HG02943 (cell line): ENCODE measurements around the gene SNX17.
"Not testable (repeated sequence)": the region's sequence is repeated elsewhere in the genome, so short reads cannot be mapped to it uniquely, and the experiment has no call there.

Experiments used
- ATAC-seq: cut with Tn5 transposase; IDR thresholded peaks from one replicate; pipeline ENCODE4 v1.9.1; 2021; ENCODE audit warnings: mild to moderate bottlenecking, low read depth, moderate library complexity; ENCODE audit not compliant: unreplicated experiment

The SNX17 gene, protein sequence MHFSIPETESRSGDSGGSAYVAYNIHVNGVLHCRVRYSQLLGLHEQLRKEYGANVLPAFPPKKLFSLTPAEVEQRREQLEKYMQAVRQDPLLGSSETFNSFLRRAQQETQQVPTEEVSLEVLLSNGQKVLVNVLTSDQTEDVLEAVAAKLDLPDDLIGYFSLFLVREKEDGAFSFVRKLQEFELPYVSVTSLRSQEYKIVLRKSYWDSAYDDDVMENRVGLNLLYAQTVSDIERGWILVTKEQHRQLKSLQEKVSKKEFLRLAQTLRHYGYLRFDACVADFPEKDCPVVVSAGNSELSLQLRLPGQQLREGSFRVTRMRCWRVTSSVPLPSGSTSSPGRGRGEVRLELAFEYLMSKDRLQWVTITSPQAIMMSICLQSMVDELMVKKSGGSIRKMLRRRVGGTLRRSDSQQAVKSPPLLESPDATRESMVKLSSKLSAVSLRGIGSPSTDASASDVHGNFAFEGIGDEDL

DNA sequence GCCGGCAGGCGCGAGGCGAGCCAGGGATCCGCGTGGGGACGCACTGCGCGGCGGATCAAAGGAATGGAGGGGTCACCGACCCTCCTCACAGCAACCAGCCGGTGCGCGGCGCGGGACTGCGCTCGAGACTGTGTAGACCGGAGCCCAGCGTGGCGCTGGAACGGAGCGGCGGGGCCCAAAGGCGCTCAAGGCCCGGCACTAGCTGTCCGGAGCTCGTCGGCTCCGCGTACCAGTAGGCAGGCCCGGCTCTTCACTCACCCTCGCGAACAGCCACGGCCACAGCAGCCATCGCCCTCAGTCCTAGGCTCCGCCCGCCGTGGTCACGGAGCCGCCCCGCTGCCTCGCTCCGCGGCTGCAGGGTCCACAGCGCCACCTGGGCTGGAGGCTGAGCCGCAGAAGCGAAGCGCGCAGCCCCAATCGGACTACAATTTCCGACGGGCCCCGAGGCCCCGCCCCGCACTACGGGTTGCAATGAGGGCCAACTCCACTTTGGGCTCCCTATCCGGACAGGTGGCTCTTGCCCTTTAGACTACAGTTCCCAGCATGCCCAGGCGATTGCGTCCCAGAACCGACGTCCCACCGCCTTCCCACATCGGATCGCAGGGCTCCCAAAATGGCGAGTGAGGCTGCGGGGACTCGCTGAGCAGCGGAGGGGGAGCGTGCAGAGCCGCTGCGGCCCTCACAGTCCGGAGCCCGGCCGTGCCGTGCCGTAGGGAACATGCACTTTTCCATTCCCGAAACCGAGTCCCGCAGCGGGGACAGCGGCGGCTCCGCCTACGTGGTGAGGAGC lies at the start of gene SNX17, which contains the start of gene EIF2B4:
Gene SNX17 (plus strand): TSS at position 591 of the 790 bp plus-strand sequence. CDS start 128 bp downstream, at position 719.
Gene EIF2B4 (minus strand): TSS at position 313 of the 790 bp plus-strand sequence. CDS start 24 bp downstream, at position 289.
- ATAC-seq = peak; percentile 84

GRCh38 chr2:27320958-27321543 lies 49.4 kb upstream of the SNX17 start:
- no peak for ATAC-seq

DNA sequence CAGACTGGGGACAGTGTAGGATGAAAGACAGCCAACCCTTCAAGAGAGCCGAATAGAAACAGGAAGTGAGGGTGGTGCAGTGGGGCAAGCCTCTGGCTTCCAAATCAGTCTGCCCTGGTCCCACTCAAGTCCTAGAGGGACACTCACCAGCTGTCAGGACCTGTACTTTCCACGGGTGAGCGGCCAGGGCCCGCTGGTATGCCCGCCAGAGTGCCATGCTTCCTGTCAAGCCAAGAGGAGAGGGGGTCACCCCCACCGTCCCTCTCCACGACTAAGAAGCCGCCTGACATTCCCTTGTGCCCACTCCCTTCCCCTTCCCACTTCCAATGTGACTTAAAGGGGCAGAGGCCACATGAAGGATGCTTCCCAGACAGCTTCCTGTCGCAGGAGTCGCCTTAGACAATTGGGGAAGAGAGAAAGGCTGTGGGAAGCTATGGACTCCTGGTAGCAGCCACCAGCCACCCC lies 48.1 kb upstream of the SNX17 start:
- no peak for ATAC-seq

- peak; percentile 89 for ATAC-seq
Measured at GRCh38 chr2:27322766-27323595, 47.4 kb upstream of the SNX17 start, which contains the start of gene MPV17. Gene MPV17 (minus strand): TSS chr2:27323097. CDS start chr2:27322517, 580 bp downstream.

- no peak for ATAC-seq
Measured at GRCh38 chr2:27323596-27324285, 46.7 kb upstream of the SNX17 start.

DNA sequence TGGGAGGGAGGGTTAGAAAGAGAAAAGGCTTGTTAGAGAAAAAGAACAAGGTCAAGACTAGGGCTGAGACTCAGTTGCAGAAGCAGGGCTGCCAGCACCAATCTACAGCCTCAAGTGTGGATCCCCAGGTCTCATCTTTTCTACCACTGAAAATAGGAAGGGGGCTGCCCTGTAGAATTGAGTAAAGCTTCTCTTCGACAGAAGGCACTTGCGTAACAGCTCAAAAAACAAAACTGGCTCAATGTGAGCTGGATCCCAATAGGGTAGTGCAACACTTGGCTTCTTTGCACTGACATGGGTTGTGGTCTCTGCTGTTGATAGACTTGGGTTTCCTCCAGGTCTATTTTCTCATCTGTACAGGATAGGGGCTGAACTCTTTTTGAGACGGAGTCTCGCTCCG lies 45.7 kb upstream of the SNX17 start:
- ATAC-seq = no peak

GRCh38 chr2:27335311-27335710 lies 35.1 kb upstream of the SNX17 start:
- no peak for ATAC-seq

DNA sequence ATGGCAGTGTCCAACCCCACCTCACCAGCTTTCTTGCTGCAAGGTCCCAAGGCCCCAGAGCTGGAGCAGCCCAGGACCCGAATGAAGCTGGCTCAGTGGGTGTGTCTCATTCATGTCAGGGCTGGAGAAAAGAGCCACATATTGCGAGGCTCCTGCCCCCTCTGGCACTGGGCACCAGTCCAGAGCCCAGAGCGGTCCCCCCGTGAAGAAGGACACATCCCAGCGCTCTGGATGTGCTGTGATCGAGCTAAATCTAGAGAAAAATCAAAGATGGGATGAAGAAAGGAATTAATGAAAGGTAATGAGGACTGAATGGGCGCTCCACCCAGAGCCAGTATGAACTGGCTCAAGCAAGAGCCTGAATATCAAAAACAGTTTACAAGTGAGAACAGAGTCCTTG lies 34.2 kb upstream of the SNX17 start:
- no peak for ATAC-seq

DNA sequence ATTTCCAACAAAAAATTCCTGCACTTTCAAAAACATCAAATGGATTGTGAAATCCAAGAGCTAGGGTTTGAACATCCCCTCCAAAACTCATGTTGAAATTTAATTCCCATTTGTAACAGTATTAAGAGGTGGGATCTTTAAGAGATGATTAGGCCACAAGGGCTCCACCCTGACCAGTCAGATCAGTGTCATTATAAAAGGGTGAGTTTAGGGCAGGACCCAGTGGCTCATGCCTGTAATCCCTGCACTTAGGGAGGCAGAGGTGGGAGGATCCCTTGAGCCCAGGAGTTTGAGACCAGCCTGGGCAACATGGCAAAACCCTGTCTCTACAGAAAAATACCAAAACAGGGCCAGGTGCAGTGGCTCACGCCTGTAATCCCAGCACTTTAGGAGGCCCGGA lies 22.8 kb upstream of the SNX17 start:
- no peak for ATAC-seq

GRCh38 chr2:27350106-27350693 lies 20.2 kb upstream of the SNX17 start:
- no peak for ATAC-seq

DNA sequence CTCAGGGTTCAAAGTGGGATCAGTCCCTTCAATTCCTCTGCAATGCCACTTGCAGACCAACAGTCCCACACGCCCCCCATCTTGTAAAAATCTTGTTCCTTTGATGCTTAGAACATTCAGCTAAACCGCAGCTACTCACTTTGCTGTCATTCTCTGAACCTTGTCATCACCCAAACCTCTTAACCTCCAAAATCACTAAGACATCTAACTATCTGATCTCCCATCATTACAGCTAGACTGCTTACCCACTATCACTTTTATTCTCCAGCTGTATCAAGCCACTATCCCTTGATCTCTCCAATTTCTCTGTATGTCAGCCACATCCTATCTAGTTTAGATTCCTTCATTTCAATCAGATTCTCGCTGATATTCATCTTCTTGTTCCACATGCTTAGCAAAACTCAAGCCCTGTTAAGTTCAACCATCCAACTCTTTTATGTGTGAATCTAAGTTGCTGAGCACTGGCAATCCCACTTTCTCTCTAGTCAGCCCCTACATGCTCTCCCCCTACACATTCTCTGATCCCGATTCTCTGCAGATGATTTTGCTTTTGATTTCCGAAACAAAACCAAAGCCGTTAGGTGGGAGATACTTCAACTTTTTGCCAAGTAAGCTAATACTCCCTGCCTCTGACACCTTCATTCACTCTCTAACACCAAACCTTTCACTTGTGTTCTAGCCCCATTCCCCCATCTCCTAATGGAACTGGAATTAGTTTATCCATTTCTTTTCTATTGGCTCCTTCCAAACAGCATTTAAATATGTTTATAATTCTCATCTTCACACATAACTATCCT lies 18.4 kb upstream of the SNX17 start:
- no peak for ATAC-seq

DNA sequence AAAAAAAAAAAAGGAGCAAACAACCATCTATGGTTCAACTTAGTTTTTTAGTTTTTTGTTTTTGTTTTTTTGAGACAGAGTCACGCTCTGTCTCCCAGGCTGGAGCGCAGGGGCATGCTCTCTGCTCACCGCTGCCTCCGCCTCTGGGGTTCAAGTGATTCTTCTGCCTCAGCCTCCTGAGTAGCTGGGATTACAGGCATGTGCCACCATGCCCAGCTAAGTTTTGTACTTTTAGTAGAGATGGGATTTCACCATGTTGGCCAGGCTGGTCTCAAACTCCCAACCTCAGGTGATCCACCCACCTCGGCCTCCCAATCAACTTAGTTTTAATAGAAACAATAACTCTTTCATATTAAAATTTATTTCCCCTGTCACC lies 17.0 kb upstream of the SNX17 start:
- not testable (repeated sequence) for ATAC-seq

- no peak for ATAC-seq
Measured at GRCh38 chr2:27353762-27354596, 16.4 kb upstream of the SNX17 start.

GRCh38 chr2:27354597-27354927 lies 15.9 kb upstream of the SNX17 start:
- ATAC-seq = no peak

GRCh38 chr2:27356056-27356381 lies 14.4 kb upstream of the SNX17 start:
- peak; percentile 34 for ATAC-seq

DNA sequence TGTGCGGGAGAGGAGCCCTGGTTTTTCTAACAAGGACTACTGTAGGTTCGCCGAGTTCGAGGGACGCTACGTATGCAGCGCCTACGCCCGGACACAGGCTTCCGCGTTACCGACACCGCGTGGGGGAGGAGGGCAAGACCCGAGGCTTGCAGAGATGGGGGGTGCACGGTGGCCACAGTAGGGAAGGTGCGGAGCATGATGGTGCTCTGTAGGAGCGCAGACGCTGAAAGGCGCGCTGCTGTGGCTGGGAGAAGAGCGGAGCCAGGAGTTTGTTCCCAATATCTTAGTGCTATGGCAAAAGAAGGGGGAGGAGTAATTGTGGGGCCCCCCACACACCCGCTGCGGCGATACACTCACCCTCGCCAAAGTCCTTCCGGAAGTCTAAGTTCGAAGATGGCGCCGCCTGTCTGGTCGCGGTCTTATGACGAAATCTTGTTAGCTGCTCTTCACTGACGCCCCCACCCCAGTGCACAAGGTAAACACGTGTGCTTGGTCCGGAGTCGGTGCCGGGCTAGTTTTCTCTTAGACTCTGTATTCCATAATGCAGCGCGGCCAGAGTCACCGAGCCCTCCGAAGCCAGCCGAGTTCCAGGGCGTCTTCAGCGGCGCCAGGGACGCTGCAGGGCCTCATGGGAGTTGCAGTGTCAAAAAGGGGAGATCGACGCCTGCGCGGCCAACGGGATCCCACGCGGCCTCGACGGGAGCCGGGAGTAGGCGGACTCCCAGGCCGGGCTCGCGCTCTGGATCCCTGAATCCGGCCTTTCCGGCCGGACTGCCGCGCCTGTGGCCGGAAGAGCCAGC lies 13.8 kb upstream of the SNX17 start, which contains the start of gene GTF3C2:
Gene GTF3C2 (minus strand): TSS at position 383 of the 800 bp plus-strand sequence. CDS start 13,210 bp downstream, outside the sequence.
- peak; percentile 75 for ATAC-seq
